GM21423 (cell line): ENCODE results near the gene AHSG.
"Not testable (repeated sequence)": the region's sequence is repeated elsewhere in the genome, so short reads cannot be mapped to it uniquely, and the experiment has no call there.

Experiments
- ATAC-seq: cut with Tn5 transposase; IDR thresholded peaks from one replicate; pipeline ENCODE4 v1.9.1; 2021; ENCODE audit warnings: mild to moderate bottlenecking, moderate library complexity; ENCODE audit not compliant: unreplicated experiment

Gene AHSG, protein sequence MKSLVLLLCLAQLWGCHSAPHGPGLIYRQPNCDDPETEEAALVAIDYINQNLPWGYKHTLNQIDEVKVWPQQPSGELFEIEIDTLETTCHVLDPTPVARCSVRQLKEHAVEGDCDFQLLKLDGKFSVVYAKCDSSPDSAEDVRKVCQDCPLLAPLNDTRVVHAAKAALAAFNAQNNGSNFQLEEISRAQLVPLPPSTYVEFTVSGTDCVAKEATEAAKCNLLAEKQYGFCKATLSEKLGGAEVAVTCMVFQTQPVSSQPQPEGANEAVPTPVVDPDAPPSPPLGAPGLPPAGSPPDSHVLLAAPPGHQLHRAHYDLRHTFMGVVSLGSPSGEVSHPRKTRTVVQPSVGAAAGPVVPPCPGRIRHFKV

DNA sequence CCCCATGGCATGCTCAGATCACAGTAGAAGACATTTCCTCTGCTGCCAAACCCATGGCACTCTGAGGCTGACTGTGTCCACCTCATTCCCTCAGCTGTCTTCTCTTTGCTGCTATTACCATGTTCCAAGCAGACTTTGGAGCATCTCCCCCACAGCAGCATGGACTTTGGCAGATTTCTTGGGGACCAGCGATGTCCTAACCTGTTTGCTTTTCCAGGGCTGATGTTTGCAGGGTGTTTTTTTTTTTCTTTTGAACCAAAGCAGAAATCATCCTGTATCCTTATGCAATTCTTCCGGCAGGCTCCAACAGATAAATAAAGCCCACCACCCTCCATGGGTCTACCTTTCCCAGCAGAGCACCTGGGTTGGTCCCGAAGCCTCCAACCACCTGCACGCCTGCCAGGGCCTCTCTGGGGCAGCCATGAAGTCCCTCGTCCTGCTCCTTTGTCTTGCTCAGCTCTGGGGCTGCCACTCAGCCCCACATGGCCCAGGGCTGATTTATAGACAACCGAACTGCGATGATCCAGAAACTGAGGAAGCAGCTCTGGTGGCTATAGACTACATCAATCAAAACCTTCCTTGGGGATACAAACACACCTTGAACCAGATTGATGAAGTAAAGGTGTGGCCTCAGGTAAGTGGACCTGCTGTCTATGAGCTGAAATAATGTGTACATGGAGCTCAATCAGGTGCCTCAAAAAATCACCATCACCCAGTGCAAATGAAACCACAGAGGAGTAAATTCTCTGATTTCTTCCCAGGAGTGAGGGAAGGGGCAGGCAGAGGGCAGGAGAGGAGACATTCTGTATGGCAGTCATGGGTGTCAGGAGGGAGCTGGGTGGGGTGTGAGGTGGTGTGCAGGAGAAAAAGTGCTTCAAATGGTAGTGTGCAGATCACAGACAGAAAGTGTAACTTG, at the start of gene AHSG:
AHSG (plus strand) TSS at position 340 of the 916 bp plus-strand sequence; CDS start at position 422, 82 bp downstream.
- no peak for ATAC-seq

DNA sequence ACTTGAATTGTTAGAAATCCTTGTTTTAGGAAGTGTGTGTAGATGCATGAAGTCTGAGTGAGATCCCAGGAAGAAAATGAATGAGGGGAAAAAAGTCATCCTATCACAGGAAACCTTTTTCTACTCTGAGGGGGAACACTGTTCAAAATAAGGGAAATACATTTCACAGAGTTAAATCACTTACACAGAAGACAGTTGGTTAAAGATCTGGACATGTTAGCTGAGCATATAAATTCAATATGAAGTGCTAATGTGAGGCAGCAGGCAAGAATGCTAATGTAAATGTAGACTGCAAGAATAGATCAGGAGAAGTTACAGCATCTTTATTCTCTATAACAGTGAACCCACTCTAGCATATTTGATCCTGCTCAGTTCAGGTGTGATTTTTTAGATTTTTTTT, 48.3 kb upstream of the AHSG start:
- ATAC-seq: no peak

- no peak for ATAC-seq
These were observed 46.1 kb upstream of the AHSG start for GRCh38 chr3:186566772-186567071.

GRCh38 chr3:186567072-186567921, 45.6 kb upstream of the AHSG start, which contains the start of gene TBCCD1:
Gene TBCCD1 (minus strand): TSS chr3:186567339. CDS start chr3:186564329, 3,010 bp downstream.
- peak; percentile 46 for ATAC-seq

DNA sequence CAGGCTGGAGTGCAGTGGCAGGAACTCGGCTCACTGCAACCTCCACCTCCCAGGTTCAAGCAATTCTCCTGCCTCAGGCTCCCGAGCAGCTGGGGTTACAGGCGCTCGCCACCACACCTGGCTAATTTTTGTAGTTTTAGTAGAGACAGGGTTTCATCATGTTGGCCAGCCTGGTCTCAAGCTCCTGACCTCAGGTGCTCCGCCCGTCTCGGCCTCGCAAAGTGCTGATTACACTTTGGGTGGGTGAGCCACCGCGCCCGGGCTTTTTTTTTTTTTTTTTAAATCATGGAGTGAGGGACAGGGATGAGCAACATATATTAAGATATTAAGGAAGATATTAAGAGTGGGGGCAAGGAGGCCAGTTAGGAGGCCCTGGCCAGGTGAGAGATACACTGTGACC, 43.5 kb upstream of the AHSG start:
- not testable (repeated sequence) for ATAC-seq

GRCh38 chr3:186569779-186570095, 43.1 kb upstream of the AHSG start:
- ATAC-seq: no peak

- ATAC-seq: peak; percentile 85
These were observed 42.5 kb upstream of the AHSG start, which contains the start of gene DNAJB11 for GRCh38 chr3:186570096-186570940. Gene DNAJB11 (plus strand): TSS chr3:186570720. CDS start chr3:186570898, 178 bp downstream.

DNA sequence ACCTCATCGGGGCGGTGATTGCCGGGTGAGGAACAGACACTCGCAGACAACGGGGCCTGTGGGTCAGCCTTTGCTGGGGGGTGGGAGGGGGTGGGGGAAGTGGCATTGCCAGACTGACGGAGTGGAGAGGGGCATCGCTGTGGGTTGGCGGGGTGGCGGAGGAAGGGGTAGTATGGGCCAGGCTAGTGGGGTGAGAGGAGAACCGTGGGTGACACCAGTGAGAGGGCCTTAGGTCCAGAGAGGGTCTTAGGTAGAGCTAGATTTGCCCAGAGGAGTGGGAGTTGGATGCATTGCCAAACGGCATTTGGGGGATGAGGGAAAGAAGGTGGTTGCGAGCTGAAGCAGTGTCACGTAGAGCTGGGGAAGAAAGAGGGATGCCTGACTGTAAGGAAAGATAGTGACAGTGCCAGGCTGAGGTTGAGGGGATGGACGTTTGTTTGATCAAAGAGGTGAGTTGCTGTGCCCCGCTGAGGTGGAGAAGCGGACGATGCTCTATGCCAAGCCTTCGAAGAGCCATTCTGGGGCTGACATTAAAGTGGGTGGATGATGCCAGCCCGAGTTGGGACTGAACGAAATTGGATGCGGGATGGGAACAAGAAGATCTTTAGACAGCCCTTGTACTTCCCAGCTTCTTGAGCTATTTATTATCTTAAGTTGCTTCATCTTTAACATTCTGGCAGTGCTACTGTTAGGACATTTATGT, 41.8 kb upstream of the AHSG start:
- no peak for ATAC-seq

DNA sequence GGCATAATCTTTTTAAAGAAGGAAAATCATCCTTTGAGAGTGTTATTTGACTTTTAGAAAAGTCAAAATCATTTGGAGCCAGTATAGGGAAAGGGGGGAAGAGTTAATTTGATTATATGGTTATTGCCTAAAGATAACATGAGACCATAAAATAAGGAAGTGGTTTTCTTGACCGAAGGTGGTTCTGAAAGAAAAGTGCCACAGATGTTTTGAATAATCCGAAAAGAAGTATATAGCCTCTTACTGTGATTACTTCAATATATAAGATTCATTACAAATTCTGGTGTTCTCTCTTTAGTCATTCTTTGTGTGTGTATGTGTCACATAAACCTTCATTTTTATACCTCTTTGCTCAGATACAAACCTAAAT, 41.2 kb upstream of the AHSG start:
- ATAC-seq: no peak

- ATAC-seq: no peak
These were observed 35.3 kb upstream of the AHSG start for GRCh38 chr3:186577521-186577920.

DNA sequence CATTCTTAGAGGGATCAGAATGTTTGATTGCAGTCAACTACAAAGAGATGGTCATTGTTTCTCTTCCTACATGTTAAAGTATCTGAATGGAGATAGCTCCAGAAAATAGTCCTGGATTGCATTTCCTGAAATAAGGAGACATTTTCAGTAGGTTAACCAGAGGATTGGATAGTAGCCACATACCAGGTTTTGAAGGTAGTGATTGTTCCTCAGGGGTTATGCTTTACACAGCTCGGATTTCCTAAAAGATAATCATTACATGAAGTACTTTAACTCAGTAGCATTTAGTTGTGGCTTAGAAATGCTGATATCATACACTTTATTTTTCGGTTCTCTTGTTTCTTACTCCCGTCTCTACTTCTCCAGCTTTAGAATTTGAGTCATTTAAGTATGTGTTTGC, 32.1 kb upstream of the AHSG start:
- ATAC-seq: no peak

- no peak for ATAC-seq
These were observed 30.3 kb upstream of the AHSG start for GRCh38 chr3:186582541-186582940.

DNA sequence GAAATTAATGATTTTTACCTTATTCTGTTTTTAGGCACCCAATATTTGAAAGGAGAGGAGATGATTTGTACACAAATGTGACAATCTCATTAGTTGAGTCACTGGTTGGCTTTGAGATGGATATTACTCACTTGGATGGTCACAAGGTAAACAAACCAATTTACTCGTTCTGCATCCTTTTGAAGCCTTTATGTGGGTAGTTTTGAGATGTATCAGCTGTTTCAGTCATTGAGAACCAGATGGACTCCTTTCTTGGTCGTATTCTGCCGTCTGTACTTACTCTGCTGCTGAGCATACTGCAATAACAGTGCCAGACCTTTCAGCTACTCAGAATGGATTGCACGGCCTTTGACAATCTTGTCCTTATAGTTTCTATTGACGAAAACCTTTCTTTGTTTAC, 29.0 kb upstream of the AHSG start:
- ATAC-seq: no peak

GRCh38 chr3:186586245-186586644, 26.6 kb upstream of the AHSG start:
- not testable (repeated sequence) for ATAC-seq

DNA sequence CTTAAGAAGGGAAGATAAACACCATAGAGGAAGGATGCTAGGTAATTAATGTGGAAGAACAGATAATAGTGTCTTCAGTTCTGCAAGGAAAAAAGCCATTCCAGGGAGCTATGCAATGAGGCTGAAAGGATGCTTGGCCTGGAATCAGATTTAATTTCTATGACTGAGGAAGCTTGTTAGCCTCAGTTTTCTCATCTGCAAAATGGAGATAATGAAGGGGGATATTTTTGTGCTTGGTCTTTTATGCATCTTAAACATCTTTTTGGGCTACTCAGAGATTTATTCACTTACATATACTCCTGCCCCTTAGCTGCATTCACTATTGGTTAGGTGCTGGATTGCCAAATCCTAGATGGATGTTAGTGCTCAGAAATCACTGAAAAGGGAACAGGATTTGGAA, 25.7 kb upstream of the AHSG start:
- ATAC-seq: no peak

DNA sequence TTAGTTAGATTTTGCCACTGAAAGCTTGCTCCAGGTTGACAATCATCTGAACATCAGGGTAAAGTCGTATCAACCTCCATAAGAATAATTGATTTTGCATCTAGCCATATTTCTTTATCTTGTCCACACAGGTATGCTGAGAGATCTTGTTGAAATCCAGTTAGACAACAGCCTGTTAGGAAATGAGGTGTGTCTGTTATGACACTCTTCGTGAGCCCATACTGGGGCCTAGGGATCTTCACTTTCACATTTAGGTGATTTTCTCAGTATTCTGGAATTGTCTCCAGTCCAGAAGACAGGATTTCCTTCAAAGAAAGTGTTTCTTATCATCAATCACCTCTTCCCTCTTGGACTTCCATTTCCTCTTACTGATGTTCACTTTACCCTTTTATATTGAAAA, 24.2 kb upstream of the AHSG start:
- no peak for ATAC-seq

GRCh38 chr3:186589121-186589520, 23.7 kb upstream of the AHSG start:
- no peak for ATAC-seq

GRCh38 chr3:186589856-186590579, 22.8 kb upstream of the AHSG start:
- no peak for ATAC-seq
